Activated naive CD4-positive, alpha-beta T cell (primary cell): ENCODE results near the gene TXNDC16.
A peak's percentile ranks its signal among the peaks of the same experiment; 100 is the strongest.
"Not testable (repeated sequence)": the region's sequence is repeated elsewhere in the genome, so short reads cannot be mapped to it uniquely, and the experiment has no call there.

Experiments used
- DNase-seq, 4 experiments: peaks; one replicate each; lab custom pipeline; 2025; lab: John Stamatoyannopoulos, UW

Gene TXNDC16, protein sequence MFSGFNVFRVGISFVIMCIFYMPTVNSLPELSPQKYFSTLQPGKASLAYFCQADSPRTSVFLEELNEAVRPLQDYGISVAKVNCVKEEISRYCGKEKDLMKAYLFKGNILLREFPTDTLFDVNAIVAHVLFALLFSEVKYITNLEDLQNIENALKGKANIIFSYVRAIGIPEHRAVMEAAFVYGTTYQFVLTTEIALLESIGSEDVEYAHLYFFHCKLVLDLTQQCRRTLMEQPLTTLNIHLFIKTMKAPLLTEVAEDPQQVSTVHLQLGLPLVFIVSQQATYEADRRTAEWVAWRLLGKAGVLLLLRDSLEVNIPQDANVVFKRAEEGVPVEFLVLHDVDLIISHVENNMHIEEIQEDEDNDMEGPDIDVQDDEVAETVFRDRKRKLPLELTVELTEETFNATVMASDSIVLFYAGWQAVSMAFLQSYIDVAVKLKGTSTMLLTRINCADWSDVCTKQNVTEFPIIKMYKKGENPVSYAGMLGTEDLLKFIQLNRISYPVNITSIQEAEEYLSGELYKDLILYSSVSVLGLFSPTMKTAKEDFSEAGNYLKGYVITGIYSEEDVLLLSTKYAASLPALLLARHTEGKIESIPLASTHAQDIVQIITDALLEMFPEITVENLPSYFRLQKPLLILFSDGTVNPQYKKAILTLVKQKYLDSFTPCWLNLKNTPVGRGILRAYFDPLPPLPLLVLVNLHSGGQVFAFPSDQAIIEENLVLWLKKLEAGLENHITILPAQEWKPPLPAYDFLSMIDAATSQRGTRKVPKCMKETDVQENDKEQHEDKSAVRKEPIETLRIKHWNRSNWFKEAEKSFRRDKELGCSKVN

DNA sequence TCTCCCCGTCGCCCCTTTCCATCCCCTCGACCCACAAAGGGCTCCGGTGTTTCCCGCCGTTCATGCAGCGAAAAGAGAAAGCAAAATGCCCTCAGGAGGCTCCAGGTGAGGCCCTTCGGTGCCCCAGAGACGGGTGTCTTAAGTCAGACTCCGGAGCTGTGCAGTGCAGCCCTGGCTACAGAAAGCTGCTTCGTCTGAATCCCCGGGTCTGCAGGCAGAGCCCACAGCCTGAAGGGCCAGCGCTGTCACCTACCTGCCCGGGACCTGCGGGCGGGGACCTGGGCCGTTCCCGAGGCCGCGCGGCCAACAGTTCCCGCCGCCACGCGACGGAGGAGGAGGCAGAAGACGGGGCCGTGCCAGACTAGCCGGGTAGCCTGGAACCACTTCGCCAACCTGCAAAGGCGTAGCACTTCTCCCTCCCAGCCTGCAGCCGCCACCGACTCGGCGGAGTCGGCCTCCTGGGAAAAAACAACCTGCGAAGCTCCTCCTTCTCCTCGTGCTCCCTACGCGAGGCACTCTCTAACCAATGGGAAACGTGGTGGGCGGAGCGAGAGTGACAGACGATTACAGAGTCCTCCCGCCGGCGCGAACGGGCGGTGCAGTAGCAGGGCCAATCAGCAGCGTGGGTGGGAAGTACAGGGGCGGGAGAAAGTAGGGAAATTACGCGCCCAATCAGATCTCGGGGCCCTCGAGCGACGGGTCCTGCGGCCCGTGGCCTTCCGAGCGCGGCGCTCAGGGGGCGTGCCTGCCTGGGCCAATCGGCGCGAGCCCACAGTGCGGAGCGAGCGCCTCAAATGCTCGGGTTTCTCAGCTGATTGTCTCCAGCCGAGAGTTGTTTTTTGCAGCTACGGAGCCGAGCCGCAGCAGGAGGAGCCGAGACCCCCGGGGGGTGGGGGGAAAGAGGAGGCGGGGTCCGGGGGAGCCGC is at the start of gene TXNDC16, which contains the start of gene GPR137C:
Gene TXNDC16, minus strand, starts transcription at position 443 of the 926 bp plus-strand sequence. CDS start 8,948 bp downstream, outside the sequence.
Gene GPR137C, plus strand, starts transcription at position 774 of the 926 bp plus-strand sequence. CDS start 312 bp downstream, outside the sequence.
- peak; percentile 94 to 98 (median 96) for DNase-seq

GRCh38 chr14:52599974-52600373 is 47.7 kb upstream of the TXNDC16 start:
- no peak for DNase-seq

- no peak for DNase-seq
Measured at GRCh38 chr14:52598568-52598967, 46.3 kb upstream of the TXNDC16 start.

DNA sequence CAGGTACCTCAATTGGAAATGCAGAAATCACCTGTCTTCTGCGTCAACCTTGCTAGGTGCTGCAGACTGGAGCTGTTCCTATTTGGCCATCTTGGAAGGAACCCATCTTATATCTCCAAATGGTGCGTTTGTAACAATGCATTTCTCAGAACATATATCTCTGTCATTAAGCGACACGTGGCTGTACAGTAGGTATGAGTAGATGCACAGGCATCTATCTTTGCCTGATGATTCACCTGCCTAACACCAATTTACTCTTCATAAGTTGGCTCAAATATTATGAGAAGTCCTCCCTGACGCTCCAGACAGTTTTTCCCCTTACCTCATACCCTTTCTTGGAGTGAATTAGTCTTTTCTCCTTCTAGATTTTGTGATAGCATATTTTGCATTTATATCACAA is 44.6 kb upstream of the TXNDC16 start:
- no peak for DNase-seq

GRCh38 chr14:52596320-52596719 is 44.0 kb upstream of the TXNDC16 start:
- no peak for DNase-seq

DNA sequence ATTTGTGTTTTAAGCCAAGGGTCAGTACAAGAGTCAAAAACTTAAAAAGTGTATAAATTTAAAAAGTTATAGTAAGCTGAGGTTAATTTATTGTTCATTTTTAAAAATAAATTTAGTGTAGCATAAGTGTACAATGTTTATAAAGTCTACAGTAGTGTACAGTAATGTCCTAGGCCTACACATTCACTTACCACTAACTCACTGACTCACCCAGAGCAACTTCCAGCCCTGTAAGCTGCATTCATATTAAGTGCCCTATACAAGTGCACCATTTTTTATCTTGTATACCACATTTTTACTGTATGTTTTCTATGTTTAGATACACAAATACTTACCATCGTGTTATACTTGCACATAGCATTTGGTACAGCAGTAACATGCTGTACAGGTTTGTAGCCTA is 38.0 kb upstream of the TXNDC16 start:
- DNase-seq = no peak

DNA sequence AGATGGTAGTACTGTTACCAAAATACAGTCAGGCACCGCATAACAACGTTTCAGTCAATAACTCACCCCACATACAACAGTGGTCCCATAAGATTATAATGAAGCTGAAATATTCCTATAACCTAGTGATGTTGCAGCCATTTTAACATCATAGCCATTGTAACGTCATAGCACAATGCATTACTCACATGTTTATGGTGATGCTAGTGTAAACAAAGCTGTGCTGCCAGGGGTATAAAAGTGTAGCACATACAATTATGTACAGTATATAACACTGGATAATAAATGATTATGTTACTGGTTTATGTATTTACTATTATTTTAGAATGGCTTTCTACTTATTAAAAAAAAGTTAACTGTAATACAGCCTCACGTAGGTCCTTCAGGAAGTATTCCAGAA is 37.3 kb upstream of the TXNDC16 start:
- no peak for DNase-seq

DNA sequence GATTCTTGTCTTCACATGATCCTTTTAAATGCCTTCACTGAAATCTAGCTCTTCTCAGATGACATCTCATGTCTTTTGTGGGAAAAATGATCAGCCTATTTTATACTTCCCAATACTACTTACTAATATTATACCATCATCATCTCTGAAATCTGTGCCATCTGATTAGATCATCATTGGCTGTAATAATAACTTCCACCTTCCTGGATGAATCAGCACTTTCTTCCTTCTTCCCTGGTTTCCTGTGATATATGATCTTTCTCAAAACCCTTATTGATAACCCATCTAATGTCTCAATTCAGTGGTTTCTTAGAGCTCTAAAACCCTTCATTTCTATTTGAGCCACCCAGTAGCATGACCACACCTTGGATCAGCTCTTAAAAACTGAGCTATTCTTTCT is 31.2 kb upstream of the TXNDC16 start:
- DNase-seq = no peak

DNA sequence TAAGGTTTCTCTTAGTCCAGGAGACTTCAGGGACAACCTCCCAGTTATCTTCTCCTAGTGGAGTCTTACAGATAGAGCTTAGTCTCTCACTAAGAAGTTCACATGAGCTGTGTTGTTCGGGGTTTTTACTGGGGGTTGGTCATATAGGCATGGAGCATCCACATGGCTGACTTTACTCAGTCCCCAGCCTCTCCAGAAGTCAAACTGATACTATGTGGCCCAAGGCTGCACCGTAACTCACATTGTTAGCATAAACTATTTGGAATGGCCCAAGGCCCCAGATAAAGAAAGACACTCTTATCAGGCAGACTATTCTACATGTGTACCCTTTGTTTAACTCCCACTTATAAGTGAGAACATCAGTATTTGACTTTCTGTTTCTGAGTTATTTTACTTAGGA is 23.6 kb upstream of the TXNDC16 start:
- DNase-seq = no peak

- not testable (repeated sequence) for DNase-seq
Measured at GRCh38 chr14:52568454-52568853, 16.1 kb upstream of the TXNDC16 start.

GRCh38 chr14:52563120-52563519 is 10.8 kb upstream of the TXNDC16 start:
- no peak for DNase-seq

DNA sequence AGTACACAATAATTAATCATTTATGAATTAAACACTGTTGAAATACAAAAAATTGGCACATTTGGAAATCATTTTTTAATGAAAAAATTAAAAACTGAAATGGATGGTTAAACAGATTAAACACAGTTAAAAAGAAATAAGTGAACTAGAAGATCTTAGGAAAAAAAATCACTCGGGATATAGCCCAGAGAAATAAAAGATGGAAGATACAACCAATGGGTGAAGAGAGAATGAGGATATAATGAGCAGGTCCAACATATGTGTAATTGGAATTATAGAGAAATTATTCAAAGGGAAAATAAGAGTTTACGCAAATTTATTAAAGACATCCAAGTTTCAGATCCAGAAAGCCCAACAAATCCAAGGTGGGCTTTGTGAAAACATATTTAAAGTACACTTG is 6.4 kb upstream of the TXNDC16 start:
- no peak for DNase-seq

DNA sequence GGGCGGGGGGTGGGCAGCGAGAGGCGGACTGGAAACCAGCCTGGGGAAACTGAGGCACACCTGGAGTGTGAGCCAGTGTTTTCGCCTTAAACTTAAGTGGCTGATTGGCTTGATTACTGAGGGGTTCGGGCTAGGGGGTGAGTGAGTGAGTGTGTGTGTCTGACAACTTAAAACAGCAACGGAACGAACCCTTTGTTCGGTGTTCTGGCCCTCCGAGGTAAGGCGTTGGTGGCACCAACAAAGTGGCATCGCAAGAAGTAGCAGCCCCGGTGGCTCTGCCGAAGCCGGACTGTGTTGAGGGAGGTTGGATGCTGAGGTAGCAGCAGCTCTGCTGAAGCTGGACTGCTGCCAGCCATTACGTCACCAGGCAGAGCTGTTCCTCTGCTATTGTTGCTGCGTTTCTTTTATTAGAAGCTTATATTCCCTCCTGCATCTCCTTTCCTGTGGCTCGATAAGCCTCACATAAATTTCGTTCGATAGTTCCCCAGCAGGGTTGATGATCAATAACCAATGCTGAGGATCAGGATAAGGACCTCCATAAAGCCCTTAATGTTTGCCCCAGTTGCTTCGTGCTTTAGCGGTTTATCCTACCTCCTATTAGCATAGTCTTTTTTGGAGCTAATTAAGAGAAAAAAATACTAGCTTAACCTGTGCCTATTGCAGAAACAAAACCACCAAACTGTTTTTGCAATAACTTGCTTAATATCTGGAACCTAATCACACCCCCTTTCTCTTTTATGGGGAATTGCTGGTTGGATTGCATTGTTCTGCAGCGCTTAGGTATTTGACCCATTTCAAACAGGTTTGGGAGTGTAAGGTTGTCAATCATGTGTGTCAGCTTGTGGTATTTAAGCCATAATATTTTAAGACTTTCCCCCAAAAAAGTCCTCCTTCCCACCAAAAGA is 1.6 kb upstream of the TXNDC16 start:
- peak; percentile 19 to 79 (median 53) for DNase-seq

- peak in 2 of 4 experiments; percentile 13 to 49 for DNase-seq
Measured at GRCh38 chr14:52553002-52553670, 831 bp upstream of the TXNDC16 start.

DNA sequence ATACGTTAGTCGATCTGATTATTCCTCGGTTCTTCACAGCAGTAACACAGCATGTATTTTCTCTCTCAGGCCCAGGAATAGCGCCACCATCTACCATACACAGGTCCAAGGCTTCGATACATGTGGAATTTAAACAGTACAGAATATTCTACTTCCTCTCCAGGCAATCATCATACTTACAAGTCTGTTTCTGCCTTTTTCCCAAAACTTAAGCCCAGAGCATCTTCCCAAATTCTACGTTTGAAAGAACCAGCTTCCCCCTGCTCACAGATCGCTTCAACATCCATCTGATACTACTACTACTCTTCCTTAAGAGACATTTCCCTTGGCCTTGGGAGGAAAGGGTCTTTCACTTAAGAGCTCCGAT is 626 bp downstream of the TXNDC16 start:
- DNase-seq = no peak

- no peak for DNase-seq
Measured at GRCh38 chr14:52551205-52551604, 1.1 kb downstream of the TXNDC16 start.

DNA sequence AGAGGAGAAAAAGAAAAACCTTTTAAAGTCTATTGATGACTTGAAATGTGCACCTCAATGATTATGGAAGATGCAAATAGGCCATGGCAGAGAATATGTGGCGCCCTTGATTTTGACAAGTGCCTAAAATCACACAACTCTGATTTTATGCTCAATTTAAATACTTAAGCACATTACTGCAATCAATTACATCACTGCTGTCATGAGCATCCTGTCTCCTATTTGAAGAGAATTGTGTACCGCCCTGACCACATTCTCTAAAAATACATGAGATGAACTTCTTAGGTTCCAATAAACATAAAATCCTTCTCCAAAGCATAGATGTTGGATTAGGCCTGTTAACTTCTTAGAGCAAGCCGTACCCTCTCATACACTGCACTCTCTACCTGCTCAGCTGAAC is 1.6 kb downstream of the TXNDC16 start:
- DNase-seq = no peak

DNA sequence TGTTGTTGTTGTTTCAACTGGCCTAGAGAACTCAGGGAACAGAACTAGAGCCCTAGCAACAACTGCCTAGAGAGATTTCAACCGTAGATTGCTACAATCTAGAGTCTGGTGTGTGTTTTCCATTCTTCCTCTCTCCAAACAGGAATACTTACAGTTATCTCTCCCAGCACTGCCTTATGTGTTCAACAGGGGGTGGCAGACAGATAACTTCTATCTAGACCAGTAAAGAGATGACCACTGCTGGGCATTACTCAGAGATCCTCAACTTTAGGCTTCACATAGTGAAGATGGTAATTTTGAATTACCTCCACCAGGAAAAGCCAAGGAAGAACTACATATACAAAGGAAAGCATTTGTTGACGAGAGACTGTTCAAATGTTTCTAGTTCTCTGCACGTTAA is 4.8 kb downstream of the TXNDC16 start:
- no peak for DNase-seq

DNA sequence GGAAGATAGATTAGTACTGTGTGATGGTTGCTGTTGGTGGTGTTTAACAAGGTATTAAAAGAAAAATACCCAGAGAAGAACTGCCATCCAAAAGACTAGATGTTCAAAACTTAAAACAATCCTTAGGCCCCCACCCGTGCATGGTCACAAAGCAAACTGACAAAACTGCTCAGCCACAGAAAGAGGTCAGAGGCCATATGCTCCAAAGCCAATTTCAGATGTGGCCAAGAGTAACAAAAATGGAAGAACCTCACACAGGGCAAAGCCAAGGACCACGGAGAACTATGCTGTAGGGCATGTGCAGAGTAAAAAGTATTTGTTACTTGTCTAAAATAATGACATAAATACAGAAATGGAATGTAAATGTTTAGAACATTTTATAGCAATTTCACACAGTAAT is 5.3 kb downstream of the TXNDC16 start:
- DNase-seq = no peak

DNA sequence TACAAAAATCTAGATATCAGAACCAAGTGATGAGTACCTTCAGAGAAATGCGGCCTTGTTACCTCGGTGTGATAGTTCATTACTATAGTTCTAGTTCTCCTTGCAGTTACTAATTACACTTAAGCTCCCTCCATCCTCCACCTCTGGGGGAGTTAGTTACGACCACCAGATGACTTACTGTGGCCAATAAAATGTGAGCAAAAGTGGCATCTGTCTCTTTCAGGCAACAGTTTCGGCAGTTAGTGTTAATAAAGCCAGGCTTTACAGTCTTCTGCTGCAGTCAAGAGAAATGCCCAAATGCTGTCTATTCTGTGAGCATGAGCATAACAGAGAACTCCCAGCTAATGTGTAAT is 6.0 kb downstream of the TXNDC16 start:
- DNase-seq = no peak
